ENCODE data around the gene FGFR2.

- TF ChIP-seq CTCF (IDR thresholded peaks at IDR 0.05; ENCODE audit: low read depth, low read length, missing input control) (no peak), SP1 (IDR thresholded peaks at IDR 0.05) (no peak), RXRA (IDR thresholded peaks at IDR 0.05) (no peak), TAF1 (conservative IDR thresholded peaks at IDR 0.05) (no peak), REST (IDR thresholded peaks at IDR 0.05) (no peak), YY1 (IDR thresholded peaks at IDR 0.05) (no peak), ZBTB33 (IDR thresholded peaks at IDR 0.05) (no peak), RAD21 (IDR thresholded peaks at IDR 0.05) (no peak), JUND (IDR thresholded peaks at IDR 0.05) (no peak)
- TF ChIP-seq, protein P1, sequence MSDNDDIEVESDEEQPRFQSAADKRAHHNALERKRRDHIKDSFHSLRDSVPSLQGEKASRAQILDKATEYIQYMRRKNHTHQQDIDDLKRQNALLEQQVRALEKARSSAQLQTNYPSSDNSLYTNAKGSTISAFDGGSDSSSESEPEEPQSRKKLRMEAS (IDR thresholded peaks at IDR 0.05): no peak
Observed at GRCh38 chr10:121594623-121595350, 3.5 kb downstream of the FGFR2 start.

All from liver (tissue), 3 donors.